Central memory CD4-positive, alpha-beta T cell (primary cell): ENCODE data around the gene LBH.

Source experiments
- DNase-seq: peaks from one replicate; pipeline ENCODE4 v3.0.0; 2022
- total RNA-seq, 3 experiments: gene quantifications; one replicate each; lab custom pipeline; 2026; lab: John Stamatoyannopoulos, UW

LBH gene
- total RNA-seq = 179 to 414 (median 254) reads per million in 3 experiments

DNA sequence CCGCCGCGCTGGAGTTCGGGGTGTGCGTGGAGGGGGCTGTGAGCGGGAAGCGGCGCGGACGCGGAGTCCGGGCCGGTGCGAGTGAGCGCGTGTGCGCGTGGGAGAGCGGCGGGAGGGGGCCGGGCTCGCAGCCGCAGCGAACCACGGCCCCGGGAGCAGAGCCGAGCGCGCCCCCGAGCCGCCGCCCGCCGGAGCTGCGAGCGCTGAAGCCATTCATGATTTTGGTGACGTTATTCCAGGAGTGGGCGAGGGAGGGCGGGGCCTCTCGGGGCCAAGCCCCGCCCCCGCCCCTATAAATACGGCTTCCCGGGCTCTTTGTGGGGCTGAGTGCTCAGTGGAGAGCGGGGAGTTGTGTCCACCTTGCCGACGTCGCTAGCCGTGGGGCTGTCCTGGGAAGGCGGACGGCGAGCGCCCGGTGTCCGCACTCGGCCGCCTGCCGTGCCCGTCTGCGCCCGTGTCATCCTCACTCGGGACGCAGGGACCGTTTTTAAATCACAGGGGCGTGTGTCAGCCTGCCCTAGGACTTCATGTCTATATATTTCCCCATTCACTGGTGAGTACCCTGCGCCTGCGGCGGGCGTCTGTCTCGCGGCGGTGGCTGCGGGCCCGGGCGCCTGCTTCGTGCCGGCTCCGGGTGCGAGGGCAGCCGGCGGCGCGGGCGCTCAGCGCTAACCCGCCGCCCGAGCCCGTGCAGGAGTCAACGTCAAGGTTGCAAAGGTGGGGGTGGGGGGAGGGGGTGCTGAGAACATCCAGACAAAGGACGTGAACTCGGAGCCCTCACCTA, at the start of gene LBH:
Gene LBH, plus strand, starts transcription at position 323 of the 784 bp plus-strand sequence. Its CDS starts 205 bp downstream, at position 528.
- DNase-seq = peak; percentile 86

DNA sequence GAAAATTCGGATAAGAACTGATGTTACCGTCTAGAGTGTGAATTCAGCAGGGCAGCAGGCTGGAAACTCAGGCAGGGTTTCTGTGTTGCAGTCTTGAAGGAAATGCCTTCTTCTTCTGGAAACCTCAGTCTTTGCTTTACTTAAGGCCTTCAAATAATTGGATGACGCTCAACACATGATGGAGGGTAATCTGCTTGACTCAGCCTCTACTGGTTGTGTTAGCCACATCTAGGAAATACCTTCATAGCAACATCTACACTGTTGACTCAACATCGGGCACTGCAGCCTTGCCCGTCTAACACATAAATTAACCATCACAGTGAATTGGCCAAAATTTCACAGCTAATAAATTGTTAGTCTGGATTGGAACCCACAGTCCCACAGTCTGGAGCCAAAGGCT, 47.3 kb upstream of the LBH start:
- DNase-seq = no peak

DNA sequence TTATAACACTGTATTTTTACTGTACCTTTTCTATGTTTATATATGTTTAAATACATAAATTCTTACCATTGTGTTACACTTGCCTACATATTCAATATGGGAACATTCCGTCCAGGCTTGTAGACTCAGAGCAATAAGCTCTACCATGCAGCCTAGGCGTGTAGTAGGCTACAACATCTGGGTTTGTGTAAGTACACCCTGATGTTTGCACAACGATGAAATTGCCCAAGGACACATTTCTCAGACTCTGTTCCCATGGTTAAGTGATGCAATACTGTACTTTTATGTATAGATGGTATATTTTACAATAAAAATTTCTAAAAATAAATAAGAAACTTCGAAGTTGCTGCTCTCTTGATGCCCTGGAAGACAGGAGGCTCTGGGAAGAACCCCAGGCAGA, 46.2 kb upstream of the LBH start:
- no peak for DNase-seq

DNA sequence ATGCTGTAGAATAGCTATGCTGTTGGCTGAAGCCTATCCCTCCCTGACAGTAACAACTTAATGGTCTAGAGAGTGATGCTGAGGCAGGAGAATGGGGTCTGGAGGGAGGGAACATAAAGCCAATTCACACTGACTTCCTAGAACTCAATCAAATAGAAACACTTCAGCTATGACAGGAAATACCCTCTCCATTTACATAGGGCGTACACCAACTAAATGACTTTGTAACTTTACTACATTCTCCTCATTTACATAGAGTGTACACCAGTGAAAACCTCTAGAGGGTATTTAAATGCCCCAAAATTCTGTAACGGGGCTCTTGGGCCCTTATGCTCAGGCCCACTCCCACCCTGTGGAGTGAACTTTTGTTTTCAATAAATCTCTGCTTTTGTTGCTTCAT, 43.0 kb upstream of the LBH start:
- no peak for DNase-seq

DNA sequence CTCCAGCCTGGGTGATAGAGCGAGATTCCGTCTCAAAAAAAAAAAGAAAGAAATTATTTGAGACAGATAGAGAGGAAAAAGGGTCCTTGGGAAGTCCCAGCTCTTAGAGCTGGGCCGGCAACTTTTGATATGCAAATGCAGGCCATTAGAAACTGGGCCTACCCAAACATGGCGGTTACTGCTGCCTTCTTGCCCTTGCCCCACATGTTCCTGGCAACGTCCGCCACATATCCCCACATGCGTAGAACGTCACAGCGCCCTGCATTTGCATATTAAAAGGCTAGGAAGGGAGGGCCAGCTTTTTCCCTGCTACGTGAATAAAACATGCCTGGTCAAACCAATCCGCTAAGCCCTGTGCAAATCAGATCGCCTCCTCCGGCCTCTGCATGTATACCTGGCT, 40.7 kb upstream of the LBH start:
- no peak for DNase-seq

DNA sequence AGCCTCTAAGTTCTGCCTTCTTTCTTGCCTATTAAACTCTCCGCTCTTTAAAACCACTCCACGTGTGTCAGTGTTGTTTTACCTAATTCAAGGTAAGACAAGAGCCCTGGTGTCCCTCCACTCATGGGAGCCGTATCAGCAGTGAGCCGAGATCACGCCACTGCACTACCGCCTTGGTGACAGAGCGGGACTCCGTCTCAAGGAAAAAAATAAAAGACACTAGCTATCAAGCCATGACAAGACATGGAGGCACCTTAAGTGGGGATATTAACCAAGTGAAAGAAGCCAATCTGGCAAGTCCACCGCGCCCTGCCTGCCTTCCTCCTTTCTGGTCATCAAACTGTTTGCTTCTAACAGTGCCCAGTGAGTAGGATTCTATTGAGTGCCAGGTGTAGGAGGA, 40.2 kb upstream of the LBH start:
- no peak for DNase-seq

DNA sequence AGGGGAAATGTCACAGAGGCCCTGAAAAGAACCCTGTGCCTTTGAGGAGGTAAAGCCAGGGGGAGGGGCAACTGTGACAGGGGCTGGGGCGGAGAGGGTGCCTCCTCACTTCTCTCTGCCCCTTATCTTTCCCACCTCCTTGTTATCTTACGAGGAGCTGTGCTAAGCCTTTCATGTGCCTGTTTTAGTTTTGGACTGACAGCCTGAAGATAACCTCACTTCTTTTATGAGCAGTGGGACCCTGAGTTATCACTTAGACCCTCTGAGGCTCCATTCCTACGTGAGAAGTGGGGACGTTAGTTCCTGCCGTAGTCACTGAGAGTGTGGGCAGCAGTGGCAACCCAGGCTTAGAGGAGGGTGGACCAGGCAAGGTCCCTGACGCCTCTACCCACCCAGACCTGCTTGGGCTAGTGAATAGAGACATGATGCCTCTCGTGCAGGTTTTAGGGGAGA, 39.5 kb upstream of the LBH start:
- no peak for DNase-seq

DNA sequence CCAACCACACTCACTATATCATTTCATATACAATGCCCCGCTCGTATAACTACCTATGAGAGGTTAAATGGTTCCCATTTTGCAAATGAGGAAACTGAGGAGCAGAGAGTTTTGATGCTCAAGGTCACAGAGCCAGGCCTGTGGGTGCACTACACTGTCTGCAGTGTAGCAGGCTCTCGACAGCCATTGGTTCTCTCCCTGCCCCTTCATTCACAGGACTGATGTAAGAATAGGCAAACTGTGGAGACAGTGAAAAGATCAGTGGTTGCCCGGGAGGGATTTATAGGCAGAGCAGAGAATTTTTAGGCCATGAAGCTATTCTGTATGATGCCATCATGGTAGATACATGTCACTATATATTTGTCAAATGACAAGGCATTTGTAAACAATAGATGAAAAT, 39.0 kb upstream of the LBH start:
- no peak for DNase-seq

DNA sequence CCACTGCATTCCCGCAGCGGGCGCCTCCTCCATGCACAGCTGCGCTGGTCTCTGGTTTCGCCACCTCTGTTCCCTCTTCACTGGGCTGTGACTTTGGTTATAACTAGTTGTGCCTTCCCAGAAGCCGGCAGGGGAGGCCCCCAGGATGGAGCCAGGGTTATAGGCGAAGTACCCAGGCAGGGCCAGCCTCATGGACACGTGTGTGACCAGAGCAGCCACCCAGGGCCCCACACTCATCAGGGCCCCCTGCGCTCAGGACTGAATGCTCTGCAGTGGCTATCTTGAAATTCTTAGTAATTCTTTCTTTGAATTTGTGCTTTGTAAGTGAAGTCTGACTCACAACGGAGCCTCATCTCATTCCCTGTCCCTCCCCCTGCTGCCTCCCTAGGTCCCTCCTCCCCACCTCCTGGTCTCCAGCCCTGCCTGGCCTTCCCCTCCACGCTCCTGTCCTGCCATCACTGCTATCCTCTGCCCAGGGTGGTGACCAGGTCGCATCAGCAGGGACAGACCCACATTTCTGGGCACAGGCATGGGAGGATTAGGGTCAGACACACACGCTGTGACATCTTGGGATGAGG, 38.1 kb upstream of the LBH start:
- DNase-seq = no peak

DNA sequence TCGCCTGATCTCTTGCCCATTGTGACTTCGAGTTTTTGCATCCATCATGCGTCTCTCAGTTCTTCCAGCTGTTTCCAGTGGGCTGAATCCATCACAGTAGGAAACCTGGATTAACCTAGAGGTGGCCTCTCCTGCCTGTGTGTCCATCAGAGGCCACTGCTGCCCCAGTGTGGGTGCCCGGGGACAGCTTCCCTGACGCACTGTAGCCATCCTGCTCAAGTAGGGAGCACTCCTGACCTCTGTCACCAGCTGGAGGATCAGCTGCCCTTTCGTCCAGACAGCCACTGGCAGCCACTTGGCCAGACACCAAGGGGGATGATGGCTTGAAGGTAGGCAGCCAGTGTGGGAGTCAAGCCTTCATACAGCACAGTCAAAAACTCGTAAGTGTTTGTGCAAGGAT, 36.9 kb upstream of the LBH start:
- DNase-seq = no peak

DNA sequence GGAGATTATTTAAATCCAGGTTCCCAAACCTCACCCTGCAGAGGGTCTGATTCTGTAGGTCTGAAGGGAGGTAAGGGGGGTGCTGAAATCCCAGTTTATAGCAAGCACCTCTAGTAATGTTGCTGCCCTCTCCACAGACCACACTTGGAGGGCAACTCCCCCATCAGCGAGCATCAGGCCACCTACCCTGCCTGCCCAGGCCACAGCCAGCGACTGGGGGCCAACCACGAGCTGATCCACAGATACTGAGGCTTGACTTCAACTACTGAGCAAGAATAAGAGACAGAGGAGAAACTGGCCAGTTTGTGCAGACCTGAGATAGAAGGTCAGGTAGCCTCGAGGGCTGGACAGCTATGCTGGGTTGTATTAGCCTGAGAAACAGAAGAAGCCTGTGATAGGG, 36.3 kb upstream of the LBH start:
- no peak for DNase-seq

DNA sequence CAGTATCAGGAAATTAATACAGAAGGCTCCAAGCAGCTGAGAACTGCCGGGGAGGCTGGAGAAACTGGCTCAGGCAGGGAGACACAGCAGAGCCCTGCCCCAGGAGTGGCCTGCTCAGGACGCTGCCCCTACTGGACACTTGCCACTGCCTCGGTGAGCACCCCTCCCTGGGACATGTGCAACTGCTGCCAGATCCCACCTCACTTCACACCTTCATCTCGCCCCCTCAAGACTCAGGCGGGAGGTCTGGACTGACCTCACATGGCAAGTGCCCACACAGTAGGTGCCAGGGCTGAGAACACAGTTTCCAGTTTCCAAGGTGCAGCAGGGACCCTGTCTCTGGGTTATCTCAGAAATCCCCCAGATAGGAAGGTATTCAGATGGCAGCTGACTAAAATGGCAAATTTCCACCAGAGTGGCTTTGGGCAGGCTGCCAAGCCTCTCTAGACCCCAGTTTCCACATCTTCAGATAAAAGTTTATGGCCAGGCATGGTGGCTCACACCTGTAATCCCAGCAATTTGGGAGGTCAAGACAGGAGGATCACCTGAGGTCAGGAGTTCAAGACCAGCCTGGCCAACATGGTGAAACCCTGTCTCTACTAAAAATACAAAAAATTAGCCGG, 33.7 kb upstream of the LBH start:
- DNase-seq = no peak

DNA sequence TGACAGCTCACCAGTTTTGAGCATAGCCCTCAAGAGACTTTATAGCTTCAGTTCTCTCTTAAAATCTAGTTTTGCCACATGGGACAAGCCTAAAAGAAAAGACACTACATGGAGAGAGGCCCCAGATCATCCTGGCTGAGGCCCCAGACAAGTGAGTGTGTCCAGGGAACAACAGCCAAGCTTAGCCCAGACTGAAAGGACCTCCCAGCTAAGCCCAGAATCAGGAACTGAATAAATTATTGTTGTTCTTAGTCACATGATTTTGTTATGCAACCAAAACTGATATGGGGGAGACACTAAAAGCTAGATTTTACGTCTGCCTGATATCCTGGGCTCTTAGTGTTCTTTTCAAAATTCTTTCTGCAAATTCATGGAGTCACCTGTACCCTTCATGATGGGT, 29.3 kb upstream of the LBH start:
- no peak for DNase-seq

DNA sequence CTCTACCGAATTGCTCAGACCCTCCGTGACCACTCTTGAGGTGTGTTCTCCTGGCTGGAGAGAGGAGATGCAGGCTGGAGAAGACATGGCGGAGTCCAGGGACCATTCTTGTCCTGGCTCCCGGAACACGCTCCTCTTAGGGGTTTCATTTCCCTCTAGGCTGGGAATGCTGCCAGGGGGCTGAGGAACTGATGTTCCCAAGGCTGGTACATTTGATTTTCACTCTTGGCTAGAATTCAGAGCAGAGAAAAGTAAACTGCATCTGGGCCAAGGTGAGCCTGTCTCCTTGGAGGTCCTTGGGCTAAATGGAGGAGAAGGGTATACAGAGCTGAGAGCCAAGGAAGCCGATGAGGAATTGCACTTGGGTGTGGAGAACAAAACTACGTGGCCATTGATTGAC, 28.2 kb upstream of the LBH start:
- no peak for DNase-seq

DNA sequence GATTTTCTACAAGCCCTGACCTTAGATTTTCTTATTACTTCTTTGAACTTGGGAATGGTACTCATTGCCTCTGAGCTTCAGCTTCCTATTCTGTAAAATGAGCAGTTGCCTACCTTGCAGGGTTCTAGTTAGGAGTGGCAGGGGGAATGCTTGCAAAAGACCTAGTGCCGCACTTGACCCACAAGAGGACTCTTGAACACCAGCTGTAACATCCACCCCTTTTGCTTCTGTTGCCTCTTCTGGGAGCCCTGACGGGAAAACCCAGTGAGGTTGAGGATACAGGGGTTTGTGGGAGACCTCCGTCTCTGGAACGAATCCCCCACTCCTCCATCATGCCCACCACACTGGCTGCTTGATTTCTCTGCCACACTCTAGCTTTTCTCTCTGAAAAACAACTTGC, 27.1 kb upstream of the LBH start:
- DNase-seq = no peak

DNA sequence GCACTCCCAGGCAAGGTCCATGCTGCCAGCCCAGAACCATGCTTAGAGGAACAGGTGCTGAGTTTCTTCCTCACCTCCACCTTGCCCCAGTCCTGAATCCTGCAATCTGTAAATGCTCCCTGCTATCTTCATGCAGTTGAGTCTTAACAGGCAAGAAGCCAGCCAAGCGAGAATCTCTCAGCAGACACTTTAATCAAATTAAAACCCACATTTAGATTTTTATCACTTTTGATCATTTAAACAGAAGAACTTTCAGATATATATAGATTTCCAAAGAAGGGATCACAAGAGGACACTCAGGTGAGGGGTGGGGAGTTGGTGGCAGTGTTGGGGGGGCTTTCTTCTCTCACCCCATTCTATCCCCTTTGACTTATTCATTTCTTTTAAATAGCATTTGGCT, 25.9 kb upstream of the LBH start:
- DNase-seq = no peak

DNA sequence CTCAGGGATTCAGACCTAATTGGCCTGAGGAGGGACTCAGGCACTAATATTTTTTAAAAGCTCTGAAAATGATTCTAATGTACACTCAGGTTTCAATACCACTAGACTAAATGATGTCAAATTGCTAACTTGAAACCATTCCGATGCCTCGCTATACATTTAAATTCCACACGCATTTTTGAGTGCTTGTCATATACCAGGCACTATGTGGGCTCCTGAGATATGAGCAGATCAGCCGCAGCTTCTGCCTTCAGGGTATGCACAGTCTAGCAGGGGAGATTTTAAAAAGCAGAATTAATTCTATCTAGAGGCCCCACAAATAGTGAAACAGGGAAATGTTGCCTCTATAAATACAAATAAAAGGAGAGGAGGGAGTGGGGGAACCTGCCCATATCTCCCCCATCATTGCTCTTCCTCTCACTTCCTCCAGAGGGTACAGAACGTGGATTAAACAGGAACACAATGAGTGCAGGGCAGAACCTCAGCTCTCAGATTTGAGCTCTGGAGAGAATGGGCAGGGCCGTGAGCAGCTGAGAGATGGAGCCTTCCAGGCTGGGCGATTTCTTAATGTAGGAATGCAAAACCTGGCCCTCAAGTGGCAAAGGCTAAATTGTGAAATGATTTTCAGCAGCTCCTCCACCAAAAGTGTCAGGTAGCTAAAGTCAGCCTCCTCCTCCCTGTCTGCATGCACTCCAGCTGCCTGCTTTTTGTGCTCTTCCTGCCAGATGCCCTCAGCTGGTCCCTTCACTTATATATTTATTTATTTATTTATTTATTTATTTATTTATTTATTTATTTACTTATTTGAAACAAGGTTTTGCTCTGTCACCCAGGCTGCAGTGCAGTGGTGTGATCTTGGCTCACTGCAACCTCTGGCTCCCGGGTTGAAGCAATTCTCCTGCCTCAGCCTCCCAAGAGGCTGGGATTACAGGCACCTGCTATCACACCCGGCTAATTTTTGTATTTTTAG, 24.6 kb upstream of the LBH start:
- no peak for DNase-seq

DNA sequence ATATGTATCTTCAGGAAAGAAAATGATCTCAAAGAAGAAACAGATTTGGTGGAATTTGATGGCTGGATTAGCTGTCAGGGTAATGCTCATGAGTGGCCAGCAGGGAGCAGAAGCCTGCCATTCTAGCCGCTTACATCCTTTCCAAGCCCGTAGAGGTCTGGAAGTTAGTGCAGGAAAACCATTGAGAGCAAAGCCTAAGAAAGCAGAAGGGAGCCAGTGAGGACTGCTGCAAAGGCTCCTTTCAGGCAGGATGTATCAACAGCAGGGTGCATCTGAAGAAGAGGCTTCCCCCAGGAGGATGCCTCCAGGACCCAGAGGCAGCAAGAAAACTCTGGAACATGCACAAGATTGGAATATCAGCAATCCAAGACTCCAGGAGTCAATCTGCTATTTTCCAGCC, 22.9 kb upstream of the LBH start:
- peak; percentile 38 for DNase-seq

DNA sequence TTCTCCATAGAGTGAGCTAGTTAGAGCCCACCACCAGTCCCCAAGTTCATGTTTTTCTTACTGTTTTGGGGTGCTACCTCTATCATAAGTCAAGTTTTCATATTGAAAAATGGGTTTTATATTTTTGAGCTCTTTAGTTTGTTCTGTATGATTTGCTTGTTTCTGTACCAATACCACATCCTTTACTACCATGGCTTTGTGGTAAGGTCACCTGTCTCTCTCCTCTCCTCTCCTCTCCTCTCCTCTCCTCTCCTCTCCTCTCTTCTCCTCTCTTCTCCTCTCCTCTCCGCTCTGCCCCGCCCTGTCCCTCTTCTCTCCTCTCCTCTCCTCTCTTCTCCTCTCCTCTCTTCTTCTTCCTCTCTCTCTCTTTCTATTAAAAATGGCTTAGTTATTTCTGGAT, 22.1 kb upstream of the LBH start:
- DNase-seq = peak; percentile 26

DNA sequence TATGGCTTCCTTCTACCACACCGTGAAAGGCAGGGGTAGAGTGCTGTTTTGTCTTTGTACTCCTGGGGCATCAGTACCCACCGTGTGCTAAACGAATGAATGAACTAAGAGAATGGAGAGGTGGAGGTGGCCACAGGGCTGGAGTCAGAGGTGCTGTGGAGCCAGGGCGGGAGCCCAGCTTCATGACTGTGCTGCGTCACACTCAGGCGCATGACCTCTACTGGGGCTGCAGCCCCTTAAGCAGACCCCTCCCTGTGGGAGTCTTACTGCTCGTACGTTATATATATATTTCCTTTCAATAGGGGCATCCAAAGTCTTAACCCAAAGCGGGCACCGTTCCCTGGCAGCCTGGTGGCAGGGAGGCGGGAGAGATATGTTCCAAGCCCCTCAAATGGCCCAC, 18.0 kb upstream of the LBH start:
- no peak for DNase-seq

DNA sequence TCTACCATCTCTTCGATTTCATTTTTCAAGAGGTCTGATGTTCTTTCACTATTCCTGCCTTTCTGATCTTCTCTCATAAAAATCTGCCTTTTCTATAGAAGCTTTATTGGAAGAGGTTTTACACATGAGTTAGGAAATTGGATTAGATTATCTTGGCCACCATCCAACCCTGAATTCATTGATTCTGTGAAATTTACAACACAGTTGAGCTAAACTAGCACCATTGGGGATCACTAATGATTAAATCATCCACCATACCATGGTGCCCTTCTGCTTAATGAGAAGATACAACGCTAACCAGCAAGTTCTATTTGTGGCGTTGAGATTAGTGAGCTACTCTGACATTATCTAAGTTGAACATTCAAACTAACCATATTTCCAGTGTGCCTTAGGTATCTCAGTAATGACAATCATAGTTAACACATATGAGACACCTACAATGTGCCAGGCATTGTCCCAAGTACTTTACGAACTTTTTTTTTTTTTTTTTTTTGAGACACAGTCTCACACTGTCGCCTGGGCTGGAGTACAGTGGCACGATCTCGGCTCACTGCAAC, 17.3 kb upstream of the LBH start:
- no peak for DNase-seq

DNA sequence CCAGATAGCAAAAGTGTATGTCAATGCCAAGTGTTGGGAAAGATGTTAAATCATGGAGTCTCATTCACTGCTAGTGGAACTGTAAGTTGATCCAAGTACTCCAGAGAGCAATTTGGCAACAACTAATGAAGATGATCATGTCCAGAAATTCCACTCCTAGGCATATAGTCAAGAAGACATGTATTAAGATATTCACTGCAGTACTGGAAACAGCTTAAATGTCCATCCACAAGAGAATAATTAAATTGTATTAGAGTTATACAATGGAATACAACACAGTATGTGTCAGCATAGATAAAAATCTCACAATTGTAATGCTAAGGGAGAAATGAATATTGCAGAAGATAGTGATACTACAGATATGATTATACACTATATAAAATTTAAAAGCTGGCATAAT, 15.2 kb upstream of the LBH start:
- no peak for DNase-seq
